ENCODE results near the gene KRTAP6-1.

KRTAP6-1 gene

GRCh38 chr21:30567617-30568016 is 46.1 kb downstream of the KRTAP6-1 start:
- no peak for DNase-seq

GRCh38 chr21:30563630-30564029 is 50.1 kb downstream of the KRTAP6-1 start:
- no peak for DNase-seq
